ENCODE measurements around the gene PELI2.

- TF ChIP-seq, protein P1, sequence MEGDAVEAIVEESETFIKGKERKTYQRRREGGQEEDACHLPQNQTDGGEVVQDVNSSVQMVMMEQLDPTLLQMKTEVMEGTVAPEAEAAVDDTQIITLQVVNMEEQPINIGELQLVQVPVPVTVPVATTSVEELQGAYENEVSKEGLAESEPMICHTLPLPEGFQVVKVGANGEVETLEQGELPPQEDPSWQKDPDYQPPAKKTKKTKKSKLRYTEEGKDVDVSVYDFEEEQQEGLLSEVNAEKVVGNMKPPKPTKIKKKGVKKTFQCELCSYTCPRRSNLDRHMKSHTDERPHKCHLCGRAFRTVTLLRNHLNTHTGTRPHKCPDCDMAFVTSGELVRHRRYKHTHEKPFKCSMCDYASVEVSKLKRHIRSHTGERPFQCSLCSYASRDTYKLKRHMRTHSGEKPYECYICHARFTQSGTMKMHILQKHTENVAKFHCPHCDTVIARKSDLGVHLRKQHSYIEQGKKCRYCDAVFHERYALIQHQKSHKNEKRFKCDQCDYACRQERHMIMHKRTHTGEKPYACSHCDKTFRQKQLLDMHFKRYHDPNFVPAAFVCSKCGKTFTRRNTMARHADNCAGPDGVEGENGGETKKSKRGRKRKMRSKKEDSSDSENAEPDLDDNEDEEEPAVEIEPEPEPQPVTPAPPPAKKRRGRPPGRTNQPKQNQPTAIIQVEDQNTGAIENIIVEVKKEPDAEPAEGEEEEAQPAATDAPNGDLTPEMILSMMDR (optimal IDR thresholded peaks at IDR 0.05 in 1 of 3, IDR thresholded peaks at IDR 0.05 in 1 of 3, conservative IDR thresholded peaks at IDR 0.05 in 1 of 3; ENCODE audit: extremely low read depth in 1 of 3, insufficient read depth in 2 of 3, low read length in 3 of 3): no peak
- TF ChIP-seq EZH2 (IDR thresholded peaks at IDR 0.05; ENCODE audit: low read length): no peak
Measured at GRCh38 chr14:56293506-56293905, 175.3 kb downstream of the PELI2 start.

All from keratinocyte (primary cell).